ENCODE measurements around the gene IGFBP7.

The IGFBP7 gene

GRCh38 chr4:57127361-57127760, 17.2 kb upstream of the IGFBP7 start:
- FAIRE-seq, result no peak

- no peak for FAIRE-seq
These were observed 15.8 kb upstream of the IGFBP7 start for GRCh38 chr4:57125996-57126395.

- FAIRE-seq, result no peak
These were observed 14.0 kb upstream of the IGFBP7 start for GRCh38 chr4:57124145-57124544.

GRCh38 chr4:57122959-57123358, 12.8 kb upstream of the IGFBP7 start:
- no peak for FAIRE-seq

GRCh38 chr4:57119054-57119651, 9.0 kb upstream of the IGFBP7 start:
- FAIRE-seq, result no peak

- FAIRE-seq, result no peak
These were observed 7.3 kb upstream of the IGFBP7 start for GRCh38 chr4:57117491-57117890.

- FAIRE-seq, result no peak
These were observed 6.1 kb upstream of the IGFBP7 start for GRCh38 chr4:57116245-57116644.

GRCh38 chr4:57114973-57115372, 4.8 kb upstream of the IGFBP7 start:
- FAIRE-seq, result no peak

- FAIRE-seq, result no peak
These were observed 3.7 kb upstream of the IGFBP7 start for GRCh38 chr4:57113870-57114269.

- no peak for FAIRE-seq
These were observed 691 bp upstream of the IGFBP7 start for GRCh38 chr4:57110640-57111511.

GRCh38 chr4:57109411-57109846, 756 bp downstream of the IGFBP7 start:
- no peak for FAIRE-seq

GRCh38 chr4:57106181-57106580, 4.0 kb downstream of the IGFBP7 start:
- no peak for FAIRE-seq

GRCh38 chr4:57104706-57105560, 5.3 kb downstream of the IGFBP7 start:
- FAIRE-seq, result no peak

GRCh38 chr4:57103051-57103450, 7.1 kb downstream of the IGFBP7 start:
- no peak for FAIRE-seq

- no peak for FAIRE-seq
These were observed 8.0 kb downstream of the IGFBP7 start for GRCh38 chr4:57102050-57102624.

GRCh38 chr4:57100979-57101651, 9.1 kb downstream of the IGFBP7 start:
- no peak for FAIRE-seq

GRCh38 chr4:57099363-57099762, 10.8 kb downstream of the IGFBP7 start:
- FAIRE-seq, result no peak

- FAIRE-seq, result no peak
These were observed 11.2 kb downstream of the IGFBP7 start for GRCh38 chr4:57098941-57099340.

- FAIRE-seq, result no peak
These were observed 11.8 kb downstream of the IGFBP7 start for GRCh38 chr4:57098415-57098814.

- FAIRE-seq, result no peak
These were observed 12.5 kb downstream of the IGFBP7 start for GRCh38 chr4:57097711-57098110.

- no peak for FAIRE-seq
These were observed 14.2 kb downstream of the IGFBP7 start for GRCh38 chr4:57095956-57096355.

GRCh38 chr4:57095245-57095644, 14.9 kb downstream of the IGFBP7 start:
- no peak for FAIRE-seq

GRCh38 chr4:57094832-57095223, 15.4 kb downstream of the IGFBP7 start:
- FAIRE-seq, result no peak

Data from A204.1 (cell line).